Measurements from ENCODE around the gene DGCR2. TPM values are rescaled to one million over a fixed set of nuclear protein-coding genes. Genes with fewer than 3 reads are reported as not detected.

Gene DGCR2
- total RNA-seq, 1 experiment from 2014 or later: 41.1 TPM

DNA sequence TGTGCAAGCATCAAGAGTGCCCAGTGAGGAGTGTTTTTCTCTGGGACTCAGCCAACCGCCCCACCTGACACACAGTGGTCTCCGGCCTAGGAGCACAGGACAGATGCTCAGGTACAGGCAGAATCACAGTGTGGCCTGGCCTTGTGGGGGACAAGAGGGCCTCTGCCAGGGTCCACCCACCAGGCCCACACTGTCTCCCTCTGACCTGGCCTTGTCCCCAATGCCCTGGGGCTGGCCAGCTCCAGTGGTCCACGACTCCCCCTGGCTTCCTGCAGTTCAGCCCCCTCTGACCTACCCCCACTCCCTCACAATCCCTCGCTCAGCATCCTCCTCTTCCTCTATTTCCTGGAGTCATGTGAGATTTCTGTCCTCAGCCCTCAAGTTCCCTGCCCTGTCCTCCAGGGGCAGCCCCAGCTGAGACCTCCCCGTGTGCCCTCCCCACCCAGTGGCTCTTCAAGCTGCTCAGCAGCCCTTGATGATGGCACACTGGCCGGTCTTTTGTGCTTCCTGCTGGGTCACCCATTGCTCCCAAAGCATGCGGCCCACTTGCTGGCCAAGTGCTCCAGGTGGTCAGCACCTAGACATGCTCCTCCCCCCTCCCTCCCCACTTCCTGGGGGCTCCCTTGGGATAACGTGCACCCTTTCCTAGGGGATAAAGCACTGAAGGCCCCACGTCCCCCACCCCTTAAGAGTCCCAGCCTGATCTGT is 10.6 kb upstream of the DGCR2 start:
- ChIA-PET CTCF (no interaction called here), POLR2A (ENCODE audit: low non-redundant PET) (no interaction called here)
- no peaks in the 10 kb centered on the region for H3K27me3 ChIP-seq (replicated peaks; ENCODE audit: insufficient read depth, low read depth, low read length, poor library complexity)
- H3K27ac ChIP-seq (ENCODE audit: low read depth, low read length, poor library complexity, severe bottlenecking): no peak overlapping the region
- no TSS peak for BruUV-seq (replicated peaks)
- intact Hi-C loops (cut with micrococcal nuclease; ENCODE audit: unreplicated experiment): no loop called here
- peaks cover 3% of the 10 kb centered on the region for H3K36me3 ChIP-seq (ENCODE audit: insufficient read depth, low read length, poor library complexity, severe bottlenecking)
- no peak for TF ChIP-seq EZH2 (IDR thresholded peaks at IDR 0.05; ENCODE audit: borderline replicate concordance, low read depth, low read length, poor library complexity, severe bottlenecking)
- TF ChIP-seq CTCF (conservative IDR thresholded peaks at IDR 0.05; ENCODE audit: low read depth, low read length): no peak
- no peak overlapping the region for H3K4me3 ChIP-seq (ENCODE audit: low read depth, low read length, poor library complexity, severe bottlenecking)
- DNase-seq (ENCODE audit: low spot score): no peak
- H3K4me1 ChIP-seq (ENCODE audit: insufficient read depth, low read length, poor library complexity, severe bottlenecking): no peaks in the 10 kb centered on the region
- no peaks in the 10 kb centered on the region for H3K9me3 ChIP-seq (ENCODE audit: low read depth, low read length, poor library complexity, severe bottlenecking)

GRCh38 chr22:19132153-19132552 is 9.9 kb upstream of the DGCR2 start:
- ChIA-PET POLR2A (ENCODE audit: low non-redundant PET) (no interaction called here), CTCF (no interaction called here)
- no peak overlapping the region for H3K4me3 ChIP-seq (ENCODE audit: low read depth, low read length, poor library complexity, severe bottlenecking)
- H3K36me3 ChIP-seq (ENCODE audit: insufficient read depth, low read length, poor library complexity, severe bottlenecking): peaks cover 3% of the 10 kb centered on the region
- no peak for TF ChIP-seq CTCF (conservative IDR thresholded peaks at IDR 0.05; ENCODE audit: low read depth, low read length)
- TF ChIP-seq EZH2 (IDR thresholded peaks at IDR 0.05; ENCODE audit: borderline replicate concordance, low read depth, low read length, poor library complexity, severe bottlenecking): no peak
- H3K4me1 ChIP-seq (ENCODE audit: insufficient read depth, low read length, poor library complexity, severe bottlenecking): no peaks in the 10 kb centered on the region
- BruUV-seq (replicated peaks): no TSS peak
- DNase-seq (ENCODE audit: low spot score): no peak
- intact Hi-C loops (cut with micrococcal nuclease; ENCODE audit: unreplicated experiment): no loop called here
- no peak overlapping the region for H3K27ac ChIP-seq (ENCODE audit: low read depth, low read length, poor library complexity, severe bottlenecking)
- H3K27me3 ChIP-seq (replicated peaks; ENCODE audit: insufficient read depth, low read depth, low read length, poor library complexity): no peaks in the 10 kb centered on the region
- H3K9me3 ChIP-seq (ENCODE audit: low read depth, low read length, poor library complexity, severe bottlenecking): no peaks in the 10 kb centered on the region

DNA sequence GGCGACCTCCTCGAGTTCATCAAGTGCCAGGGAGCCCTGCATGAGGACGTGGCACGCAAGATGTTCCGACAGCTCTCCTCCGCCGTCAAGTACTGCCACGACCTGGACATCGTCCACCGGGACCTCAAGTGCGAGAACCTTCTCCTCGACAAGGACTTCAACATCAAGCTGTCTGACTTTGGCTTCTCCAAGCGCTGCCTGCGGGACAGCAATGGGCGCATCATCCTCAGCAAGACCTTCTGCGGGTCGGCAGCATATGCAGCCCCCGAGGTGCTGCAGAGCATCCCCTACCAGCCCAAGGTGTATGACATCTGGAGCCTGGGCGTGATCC is 9.4 kb upstream of the DGCR2 start:
- no peak for DNase-seq (ENCODE audit: low spot score)
- ChIA-PET POLR2A (ENCODE audit: low non-redundant PET) (no interaction called here), CTCF (no interaction called here)
- intact Hi-C loops (cut with micrococcal nuclease; ENCODE audit: unreplicated experiment): no loop called here
- H3K9me3 ChIP-seq (ENCODE audit: low read depth, low read length, poor library complexity, severe bottlenecking): no peaks in the 10 kb centered on the region
- H3K4me3 ChIP-seq (ENCODE audit: low read depth, low read length, poor library complexity, severe bottlenecking): no peak overlapping the region
- no TSS peak for BruUV-seq (replicated peaks)
- no peaks in the 10 kb centered on the region for H3K27me3 ChIP-seq (replicated peaks; ENCODE audit: insufficient read depth, low read depth, low read length, poor library complexity)
- H3K4me1 ChIP-seq (ENCODE audit: insufficient read depth, low read length, poor library complexity, severe bottlenecking): no peaks in the 10 kb centered on the region
- TF ChIP-seq CTCF (conservative IDR thresholded peaks at IDR 0.05; ENCODE audit: low read depth, low read length) (no peak), EZH2 (IDR thresholded peaks at IDR 0.05; ENCODE audit: borderline replicate concordance, low read depth, low read length, poor library complexity, severe bottlenecking) (no peak)
- H3K27ac ChIP-seq (ENCODE audit: low read depth, low read length, poor library complexity, severe bottlenecking): no peak overlapping the region
- H3K36me3 ChIP-seq (ENCODE audit: insufficient read depth, low read length, poor library complexity, severe bottlenecking): peaks cover 3% of the 10 kb centered on the region
